HG03558 (cell line): ENCODE results near the gene FPGT.
"Not testable (repeated sequence)": the region's sequence is repeated elsewhere in the genome, so short reads cannot be mapped to it uniquely, and the experiment has no call there.

Experiments used
- ATAC-seq: cut with Tn5 transposase; IDR thresholded peaks from one replicate; pipeline ENCODE4 v1.9.1; 2021; ENCODE audit warnings: moderate number of reproducible peaks; ENCODE audit not compliant: unreplicated experiment; ENCODE audit errors: extremely low read depth

The FPGT gene

DNA sequence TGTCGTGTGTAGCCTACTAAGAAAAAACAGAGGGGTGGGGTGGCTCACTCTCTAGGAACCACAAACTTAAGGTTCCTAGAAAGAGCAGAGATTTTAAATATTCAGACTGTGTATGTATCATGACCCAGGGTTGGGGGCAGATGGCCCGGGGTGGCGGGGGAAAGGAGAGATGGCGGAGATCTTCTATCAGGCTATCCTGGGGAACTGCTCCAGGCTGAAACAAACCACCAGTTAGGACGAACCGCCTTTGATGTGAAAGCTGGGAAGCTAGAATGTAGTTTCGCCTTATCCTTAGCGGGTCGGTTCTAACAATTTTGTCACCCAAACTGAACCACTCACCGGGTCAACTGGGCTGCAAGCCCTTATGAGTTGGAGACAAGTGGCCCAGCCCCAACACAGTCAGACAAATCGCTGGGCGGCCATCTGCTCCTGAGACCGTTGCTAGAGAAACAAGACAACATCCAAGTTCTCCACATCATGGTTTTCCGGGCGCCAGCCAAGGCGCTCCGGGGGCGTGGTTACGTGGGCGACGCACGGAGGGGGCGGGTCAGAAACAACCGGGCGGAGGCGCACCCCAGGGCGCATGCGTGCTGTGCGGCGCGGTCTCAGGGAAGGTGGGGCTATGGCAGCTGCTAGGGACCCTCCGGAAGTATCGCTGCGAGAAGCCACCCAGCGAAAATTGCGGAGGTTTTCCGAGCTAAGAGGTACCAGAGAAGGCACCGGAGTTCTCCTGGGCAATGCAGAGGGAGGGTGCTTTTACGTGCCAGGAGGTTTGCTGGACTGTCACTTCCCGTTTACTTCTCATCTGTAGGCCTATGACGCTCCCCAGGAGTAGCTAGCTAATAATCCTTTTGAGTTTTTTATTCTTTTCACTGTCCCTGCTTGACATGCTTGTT is at the start of gene FPGT, which contains the start of gene LRRIQ3:
Gene FPGT (plus strand): TSS at position 586 of the 896 bp plus-strand sequence. CDS start 37 bp downstream, at position 623.
Gene LRRIQ3 (minus strand): TSS at position 520 of the 896 bp plus-strand sequence. CDS start 14,492 bp downstream, outside the sequence.
- peak; percentile 84 for ATAC-seq

DNA sequence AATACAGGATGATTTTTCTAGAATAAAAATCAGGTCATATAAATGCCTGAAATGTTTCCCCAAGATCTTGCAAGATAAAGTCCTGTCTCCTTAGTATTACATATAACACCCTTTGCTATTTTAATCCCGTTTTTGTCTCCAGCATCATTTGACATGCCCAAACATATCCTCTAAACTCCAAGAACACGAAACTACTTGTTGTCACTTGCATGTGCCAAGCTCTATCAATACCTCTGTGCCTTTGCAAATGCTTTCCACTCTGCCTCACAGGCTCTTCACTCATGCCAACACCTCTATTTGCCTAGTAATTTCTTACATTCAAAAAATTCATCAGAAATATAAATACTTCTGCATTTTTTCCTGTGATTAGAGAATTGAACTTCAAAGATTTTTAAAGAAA is 38.0 kb upstream of the FPGT start:
- ATAC-seq = no peak

- no peak for ATAC-seq
Observed at GRCh38 chr1:74161497-74161896, 36.5 kb upstream of the FPGT start.

- no peak for ATAC-seq
Observed at GRCh38 chr1:74162333-74162732, 35.7 kb upstream of the FPGT start.

GRCh38 chr1:74174423-74174822 is 23.6 kb upstream of the FPGT start:
- not testable (repeated sequence) for ATAC-seq

GRCh38 chr1:74180490-74180889 is 17.6 kb upstream of the FPGT start:
- ATAC-seq = no peak

- ATAC-seq = no peak
Observed at GRCh38 chr1:74193908-74194307, 4.1 kb upstream of the FPGT start.

GRCh38 chr1:74195339-74195738 is 2.7 kb upstream of the FPGT start:
- no peak for ATAC-seq

- ATAC-seq = no peak
Observed at GRCh38 chr1:74197255-74197654, 787 bp upstream of the FPGT start.

GRCh38 chr1:74199504-74199903 is 1.5 kb downstream of the FPGT start:
- no peak for ATAC-seq

DNA sequence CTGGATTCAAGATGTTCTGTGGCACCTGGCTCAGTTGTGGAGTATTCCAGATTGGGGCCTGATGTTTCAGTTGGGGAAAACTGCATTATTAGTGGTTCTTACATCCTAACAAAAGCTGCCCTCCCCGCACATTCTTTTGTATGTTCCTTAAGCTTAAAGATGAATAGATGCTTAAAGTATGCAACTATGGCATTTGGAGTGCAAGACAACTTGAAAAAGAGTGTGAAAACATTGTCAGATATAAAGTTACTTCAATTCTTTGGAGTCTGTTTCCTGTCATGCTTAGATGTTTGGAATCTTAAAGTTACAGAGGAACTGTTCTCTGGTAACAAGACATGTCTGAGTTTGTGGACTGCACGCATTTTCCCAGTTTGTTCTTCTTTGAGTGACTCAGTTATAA is 7.2 kb downstream of the FPGT start:
- no peak for ATAC-seq

GRCh38 chr1:74215229-74215628 is 17.2 kb downstream of the FPGT start:
- ATAC-seq = no peak

GRCh38 chr1:74222701-74223100 is 24.7 kb downstream of the FPGT start:
- ATAC-seq = no peak

DNA sequence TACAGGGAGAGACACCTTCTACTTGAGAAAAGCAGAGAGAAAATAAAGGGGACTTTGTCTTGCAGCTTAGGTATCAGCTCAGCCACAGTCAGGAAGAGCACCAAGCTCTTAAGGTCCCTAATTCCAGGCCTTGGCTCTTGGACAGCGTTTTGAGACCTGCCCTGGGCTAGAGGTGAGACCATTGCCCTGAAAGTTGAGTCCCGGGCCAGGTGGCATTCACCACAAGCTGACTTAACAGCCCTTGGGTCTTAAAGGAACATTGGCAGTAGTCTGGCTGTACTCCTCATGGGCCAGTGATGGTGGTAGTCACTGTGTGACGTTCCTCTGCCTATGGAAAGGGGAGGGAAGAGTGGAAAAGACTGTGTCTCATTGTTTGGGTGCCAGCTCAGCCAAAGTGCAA is 25.4 kb downstream of the FPGT start:
- ATAC-seq = no peak

DNA sequence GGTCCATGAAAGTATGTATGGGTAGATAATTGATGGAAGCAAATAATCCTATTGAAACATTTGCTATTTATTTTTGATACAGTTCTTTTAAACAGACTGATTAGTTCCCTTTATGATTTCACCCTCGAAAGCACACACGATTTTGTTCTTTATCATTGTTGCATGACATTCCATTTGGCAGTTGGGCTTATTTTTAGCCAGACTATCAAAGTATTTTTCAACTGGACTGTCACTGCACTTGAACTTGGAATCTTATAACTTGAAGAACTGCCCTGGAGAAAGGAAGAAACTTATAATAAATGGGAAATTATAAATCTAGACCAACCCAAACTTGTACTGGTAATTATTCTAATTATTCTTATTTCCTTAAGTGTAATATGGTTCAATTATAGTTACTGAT is 37.1 kb downstream of the FPGT start, which contains the start of gene TNNI3K:
Gene TNNI3K (plus strand): TSS at position 235 of the 400 bp plus-strand sequence. CDS start 65 bp downstream, at position 300.
- ATAC-seq = no peak

DNA sequence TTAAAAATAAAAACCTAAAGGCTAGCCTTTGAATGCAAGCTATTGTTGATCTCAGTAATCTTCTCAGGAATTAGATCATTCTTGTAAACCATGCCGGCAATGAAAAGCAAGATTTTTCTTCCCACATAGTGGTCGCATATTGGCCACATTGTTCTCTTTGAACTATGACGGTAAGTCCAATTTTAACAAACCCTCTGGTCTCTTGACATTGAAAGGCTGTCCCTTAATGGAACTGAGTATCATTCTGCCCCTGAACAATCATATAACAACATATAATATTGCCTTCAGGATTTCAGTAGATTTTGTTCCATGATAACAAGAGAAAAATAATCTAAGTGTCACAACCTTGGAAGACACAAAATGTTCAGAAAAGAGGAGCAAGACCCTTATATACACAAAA is 38.4 kb downstream of the FPGT start:
- no peak for ATAC-seq

GRCh38 chr1:74237035-74237434 is 39.0 kb downstream of the FPGT start:
- no peak for ATAC-seq

DNA sequence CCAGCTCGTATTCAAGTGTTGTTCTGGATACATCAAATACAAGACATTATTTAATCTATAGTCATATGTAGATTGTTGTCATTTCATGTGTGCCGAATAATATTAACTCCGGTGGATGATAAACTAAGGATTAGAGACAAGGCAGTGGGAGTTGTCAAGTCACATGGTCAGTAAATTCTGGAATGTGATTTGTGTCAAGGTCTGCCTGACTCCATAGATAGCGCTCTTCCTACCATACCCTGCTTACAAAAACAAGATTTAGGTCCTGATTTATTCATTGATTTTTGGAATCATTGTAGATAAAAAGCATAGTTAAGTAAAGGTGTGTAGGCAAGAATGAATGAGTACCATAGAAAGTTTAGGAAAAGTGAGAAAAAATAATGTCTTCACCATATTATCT is 39.7 kb downstream of the FPGT start:
- ATAC-seq = no peak

DNA sequence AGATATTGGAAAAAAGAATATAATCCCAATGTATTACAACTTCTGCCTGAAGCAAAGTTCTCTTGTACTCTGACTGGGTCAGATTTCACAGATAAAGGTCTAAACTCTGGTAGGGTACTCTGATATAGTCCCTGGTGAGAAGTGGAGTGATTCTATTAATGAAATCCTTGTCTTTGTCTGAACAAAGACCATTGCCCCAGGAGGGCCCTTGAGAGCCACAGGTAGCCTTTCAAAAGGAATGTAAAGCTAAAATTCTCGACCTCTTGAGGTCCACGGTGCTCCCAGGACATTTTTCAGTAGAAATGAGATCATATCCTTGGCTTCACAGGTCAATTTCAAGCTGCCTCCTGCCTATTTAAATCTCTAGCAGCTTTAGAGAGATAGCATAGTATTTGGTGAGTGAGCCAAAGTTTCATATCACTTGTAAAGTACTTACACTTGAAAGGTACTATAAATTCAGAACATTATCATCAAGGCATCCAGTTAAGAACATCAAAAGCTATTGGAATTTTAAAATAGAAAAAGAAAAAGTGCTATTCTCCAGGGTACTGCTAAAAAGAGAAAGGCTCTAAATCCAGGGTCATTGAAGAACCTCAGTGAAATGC is 47.2 kb downstream of the FPGT start:
- ATAC-seq = no peak

- no peak for ATAC-seq
Observed at GRCh38 chr1:74246315-74246714, 48.3 kb downstream of the FPGT start.

- ATAC-seq = no peak
Observed at GRCh38 chr1:74247881-74248528, 50.0 kb downstream of the FPGT start.
